Measurements from ENCODE around the gene TULP4. TPM values are rescaled to one million over a fixed set of nuclear protein-coding genes. Genes with fewer than 3 reads are reported as not detected.

The TULP4 gene
- 15.8 TPM for polyA plus RNA-seq (2013, experiment 1 of 2)
- polyA plus RNA-seq (2013, experiment 2 of 2) = 17.9 TPM

GRCh38 chr6:158312165-158312564 is at the start of gene TULP4:
TULP4 (plus strand) TSS chr6:158312465; CDS start chr6:158314017, 1,552 bp downstream.
- Histone ChIP-seq H3K4me3 (ENCODE audit: extremely low read depth, insufficient read depth, low read length, poor library complexity, severe bottlenecking) (no peak within 1 kb of the TSS), H3K27ac (ENCODE audit: low read depth, low read length, severe bottlenecking) (no peak within 1 kb of the TSS), H3K36me3 (ENCODE audit: control insufficient read depth, insufficient read depth, low read length) (peaks cover 72% of the 10 kb centered on the region), H3K4me1 (ENCODE audit: control insufficient read depth, insufficient read depth, low read length, poor library complexity, severe bottlenecking) (no peaks in the 10 kb centered on the region), H3K9me3 (ENCODE audit: control insufficient read depth, low read length) (peaks cover 8% of the 10 kb centered on the region)
- 45 to 95% methylated on average over 2 to 3 of the region's 6 CpGs for WGBS, 2 experiments (ENCODE audit: insufficient coverage in 2 of 2)

GRCh38 chr6:158262755-158263154 is 49.5 kb upstream of the TULP4 start:
- no peak overlapping the region for H3K27ac ChIP-seq (ENCODE audit: low read depth, low read length, severe bottlenecking)
- no peaks in the 10 kb centered on the region for H3K4me1 ChIP-seq (ENCODE audit: control insufficient read depth, insufficient read depth, low read length, poor library complexity, severe bottlenecking)
- no peaks in the 10 kb centered on the region for H3K9me3 ChIP-seq (ENCODE audit: control insufficient read depth, low read length)
- H3K4me3 ChIP-seq (ENCODE audit: extremely low read depth, insufficient read depth, low read length, poor library complexity, severe bottlenecking) = no peak overlapping the region
- H3K36me3 ChIP-seq (ENCODE audit: control insufficient read depth, insufficient read depth, low read length) = peaks cover 47% of the 10 kb centered on the region
- 68 to 83% methylated on average over 3 to 4 of the region's 5 CpGs for WGBS, 2 experiments (ENCODE audit: insufficient coverage in 2 of 2)

GRCh38 chr6:158264180-158264579 is 48.1 kb upstream of the TULP4 start:
- H3K36me3 ChIP-seq (ENCODE audit: control insufficient read depth, insufficient read depth, low read length) = peaks cover 47% of the 10 kb centered on the region
- WGBS, 2 experiments (ENCODE audit: insufficient coverage in 2 of 2) = 95 to 100% methylated on average over 7 of the region's 10 CpGs
- no peak overlapping the region for H3K4me3 ChIP-seq (ENCODE audit: extremely low read depth, insufficient read depth, low read length, poor library complexity, severe bottlenecking)

GRCh38 chr6:158266131-158266530 is 46.1 kb upstream of the TULP4 start:
- Histone ChIP-seq H3K36me3 (ENCODE audit: control insufficient read depth, insufficient read depth, low read length) (peaks cover 44% of the 10 kb centered on the region), H3K9me3 (ENCODE audit: control insufficient read depth, low read length) (no peaks in the 10 kb centered on the region), H3K4me1 (ENCODE audit: control insufficient read depth, insufficient read depth, low read length, poor library complexity, severe bottlenecking) (no peaks in the 10 kb centered on the region), H3K4me3 (ENCODE audit: extremely low read depth, insufficient read depth, low read length, poor library complexity, severe bottlenecking) (no peak overlapping the region), H3K27ac (ENCODE audit: low read depth, low read length, severe bottlenecking) (no peak overlapping the region)
- 86 to 92% methylated on average over 8 of the region's 9 CpGs for WGBS, 2 experiments (ENCODE audit: insufficient coverage in 2 of 2)

More at GRCh38 chr6:158264180-158264579, 48.1 kb upstream of the TULP4 start:
- Histone ChIP-seq H3K9me3 (ENCODE audit: control insufficient read depth, low read length) (no peaks in the 10 kb centered on the region), H3K27ac (ENCODE audit: low read depth, low read length, severe bottlenecking) (no peak overlapping the region), H3K4me1 (ENCODE audit: control insufficient read depth, insufficient read depth, low read length, poor library complexity, severe bottlenecking) (no peaks in the 10 kb centered on the region)

GRCh38 chr6:158268361-158269147 is 43.7 kb upstream of the TULP4 start:
- Histone ChIP-seq H3K4me1 (ENCODE audit: control insufficient read depth, insufficient read depth, low read length, poor library complexity, severe bottlenecking) (no peaks in the 10 kb centered on the region), H3K36me3 (ENCODE audit: control insufficient read depth, insufficient read depth, low read length) (peaks cover 42% of the 10 kb centered on the region), H3K27ac (ENCODE audit: low read depth, low read length, severe bottlenecking) (no peak overlapping the region), H3K4me3 (ENCODE audit: extremely low read depth, insufficient read depth, low read length, poor library complexity, severe bottlenecking) (no peak overlapping the region), H3K9me3 (ENCODE audit: control insufficient read depth, low read length) (no peaks in the 10 kb centered on the region)
- WGBS, 2 experiments (ENCODE audit: insufficient coverage in 2 of 2) = 78% methylated on average over 1 of the region's 2 CpGs; no CpG with 5 or more reads in 1 of the 2 experiments

- H3K4me1 ChIP-seq (ENCODE audit: control insufficient read depth, insufficient read depth, low read length, poor library complexity, severe bottlenecking) = no peaks in the 10 kb centered on the region
- H3K27ac ChIP-seq (ENCODE audit: low read depth, low read length, severe bottlenecking) = no peak overlapping the region
- H3K36me3 ChIP-seq (ENCODE audit: control insufficient read depth, insufficient read depth, low read length) = peaks cover 42% of the 10 kb centered on the region
- WGBS, 2 experiments (ENCODE audit: insufficient coverage in 2 of 2) = 67% methylated on average over 2 of the region's 3 CpGs; no CpG with 5 or more reads in 1 of the 2 experiments
- no peak overlapping the region for H3K4me3 ChIP-seq (ENCODE audit: extremely low read depth, insufficient read depth, low read length, poor library complexity, severe bottlenecking)
- no peaks in the 10 kb centered on the region for H3K9me3 ChIP-seq (ENCODE audit: control insufficient read depth, low read length)
These were observed 42.6 kb upstream of the TULP4 start for GRCh38 chr6:158269657-158270056.

GRCh38 chr6:158270389-158271127 is 41.7 kb upstream of the TULP4 start:
- Histone ChIP-seq H3K27ac (ENCODE audit: low read depth, low read length, severe bottlenecking) (no peak overlapping the region), H3K9me3 (ENCODE audit: control insufficient read depth, low read length) (no peaks in the 10 kb centered on the region), H3K4me1 (ENCODE audit: control insufficient read depth, insufficient read depth, low read length, poor library complexity, severe bottlenecking) (no peaks in the 10 kb centered on the region), H3K36me3 (ENCODE audit: control insufficient read depth, insufficient read depth, low read length) (peaks cover 37% of the 10 kb centered on the region), H3K4me3 (ENCODE audit: extremely low read depth, insufficient read depth, low read length, poor library complexity, severe bottlenecking) (no peak overlapping the region)
- 95 to 98% methylated on average over 10 to 11 of the region's 11 CpGs for WGBS, 2 experiments (ENCODE audit: insufficient coverage in 2 of 2)

- Histone ChIP-seq H3K4me1 (ENCODE audit: control insufficient read depth, insufficient read depth, low read length, poor library complexity, severe bottlenecking) (no peaks in the 10 kb centered on the region), H3K36me3 (ENCODE audit: control insufficient read depth, insufficient read depth, low read length) (peaks cover 27% of the 10 kb centered on the region), H3K4me3 (ENCODE audit: extremely low read depth, insufficient read depth, low read length, poor library complexity, severe bottlenecking) (no peak overlapping the region), H3K9me3 (ENCODE audit: control insufficient read depth, low read length) (no peaks in the 10 kb centered on the region), H3K27ac (ENCODE audit: low read depth, low read length, severe bottlenecking) (no peak overlapping the region)
- 92 to 100% methylated on average over 1 of the region's 1 CpG for WGBS, 2 experiments (ENCODE audit: insufficient coverage in 2 of 2)
These were observed 39.9 kb upstream of the TULP4 start for GRCh38 chr6:158272324-158272723.

- Histone ChIP-seq H3K27ac (ENCODE audit: low read depth, low read length, severe bottlenecking) (no peak overlapping the region), H3K4me1 (ENCODE audit: control insufficient read depth, insufficient read depth, low read length, poor library complexity, severe bottlenecking) (no peaks in the 10 kb centered on the region), H3K4me3 (ENCODE audit: extremely low read depth, insufficient read depth, low read length, poor library complexity, severe bottlenecking) (no peak overlapping the region), H3K36me3 (ENCODE audit: control insufficient read depth, insufficient read depth, low read length) (peaks cover 9% of the 10 kb centered on the region), H3K9me3 (ENCODE audit: control insufficient read depth, low read length) (no peaks in the 10 kb centered on the region)
- WGBS, 2 experiments (ENCODE audit: insufficient coverage in 2 of 2) = 80% methylated on average over 1 of the region's 2 CpGs; no CpG with 5 or more reads in 1 of the 2 experiments
These were observed 34.3 kb upstream of the TULP4 start for GRCh38 chr6:158278004-158278403.

- Histone ChIP-seq H3K27ac (ENCODE audit: low read depth, low read length, severe bottlenecking) (no peak overlapping the region), H3K4me3 (ENCODE audit: extremely low read depth, insufficient read depth, low read length, poor library complexity, severe bottlenecking) (no peak overlapping the region), H3K4me1 (ENCODE audit: control insufficient read depth, insufficient read depth, low read length, poor library complexity, severe bottlenecking) (peaks cover 6% of the 10 kb centered on the region), H3K36me3 (ENCODE audit: control insufficient read depth, insufficient read depth, low read length) (peaks cover 2% of the 10 kb centered on the region), H3K9me3 (ENCODE audit: control insufficient read depth, low read length) (no peaks in the 10 kb centered on the region)
- 92 to 98% methylated on average over 5 to 8 of the region's 13 CpGs for WGBS, 2 experiments (ENCODE audit: insufficient coverage in 2 of 2)
These were observed 32.6 kb upstream of the TULP4 start for GRCh38 chr6:158279615-158280014.
